SK-N-SH (cell line): ENCODE data around the gene GATB.

Source experiments
- CTCF ChIP-seq: fragments of 200-600 bp; sonication (generic); IDR thresholded peaks from 2 replicates; pipeline ENCODE4 v1.6.1; 2017; ENCODE audit warnings: antibody characterized with exemption, mild to moderate bottlenecking, moderate library complexity
- ELF1 ChIP-seq: IDR thresholded peaks from 2 replicates; pipeline ENCODE4 v1.4.0; 2012
- GABPA ChIP-seq: IDR thresholded peaks from 2 replicates; pipeline ENCODE4 v1.4.0; 2012; ENCODE audit warnings: low read depth, mild to moderate bottlenecking
- JUND ChIP-seq: IDR thresholded peaks from 2 replicates; pipeline ENCODE4 v1.4.0; 2012
- NFIC ChIP-seq: IDR thresholded peaks from 2 replicates; pipeline ENCODE4 v1.4.0; 2012; ENCODE audit warnings: borderline replicate concordance
- POLR2AphosphoS5 ChIP-seq: IDR thresholded peaks from 2 replicates; pipeline ENCODE4 v1.6.1; 2012; ENCODE audit warnings: low read depth, low read length
- TAF1 ChIP-seq: IDR thresholded peaks from 2 replicates; pipeline ENCODE4 v1.6.1; 2012; ENCODE audit warnings: low read depth, mild to moderate bottlenecking, low read length, moderate library complexity, borderline replicate concordance

DNA sequence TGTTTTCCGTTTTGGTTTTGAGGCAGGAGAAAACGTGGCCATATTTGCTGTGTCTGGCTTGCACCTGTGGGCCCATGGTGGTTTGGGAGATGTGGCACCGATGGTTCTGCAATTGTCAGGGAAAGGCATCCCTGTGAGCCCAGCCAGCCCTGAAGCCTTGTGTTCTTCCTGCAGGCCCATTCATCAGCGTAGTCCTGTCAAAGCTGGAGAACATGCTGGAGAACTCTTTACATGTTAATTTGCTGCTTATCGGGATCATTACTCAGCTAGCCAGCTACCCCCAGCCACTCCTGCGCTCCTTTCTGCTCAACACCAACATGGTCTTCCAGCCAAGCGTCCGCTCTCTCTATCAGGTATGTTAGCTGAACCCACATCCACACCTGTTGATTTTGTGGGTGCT is 104.7 kb downstream of the GATB start:
- no peak for TF ChIP-seq GABPA
- no peak for TF ChIP-seq CTCF
- TF ChIP-seq JUND = no peak
- no peak for TF ChIP-seq ELF1
- TF ChIP-seq NFIC = no peak
- TF ChIP-seq POLR2AphosphoS5 = no peak
- TF ChIP-seq TAF1 = no peak
